Progenitor cell of endocrine pancreas (in vitro differentiated cells): ENCODE results near the gene ZCCHC7. TPM values are rescaled to one million over a fixed set of nuclear protein-coding genes. Genes with fewer than 3 reads are reported as not detected.
"Not testable (repeated sequence)": the region's sequence is repeated elsewhere in the genome, so short reads cannot be mapped to it uniquely, and the experiment has no call there.

Experiments
- DNase-seq: peaks from one replicate; pipeline ENCODE4 v3.0.0; 2021; ENCODE audit warnings: low spot score; ENCODE audit not compliant: unreplicated experiment
- H3K27ac Mint-ChIP-seq: 2 replicates; pipeline ENCODE4 v1.8.0; 2021; ENCODE audit warnings: mild to moderate bottlenecking, moderate library complexity, mixed read lengths
- H3K27me3 Mint-ChIP-seq: 2 replicates; pipeline ENCODE4 v1.8.0; 2021; ENCODE audit warnings: mixed read lengths
- H3K36me3 Mint-ChIP-seq: 2 replicates; pipeline ENCODE4 v1.8.0; 2022; ENCODE audit warnings: mixed read lengths; ENCODE audit not compliant: insufficient read depth
- H3K4me1 Mint-ChIP-seq: 2 replicates; pipeline ENCODE4 v1.8.0; 2021; ENCODE audit warnings: low read depth, mixed read lengths
- H3K4me3 Mint-ChIP-seq: 2 replicates; pipeline ENCODE4 v1.8.0; 2021; ENCODE audit warnings: low read depth, mild to moderate bottlenecking, moderate library complexity, mixed read lengths
- H3K9me3 Mint-ChIP-seq: 2 replicates; pipeline ENCODE4 v1.8.0; 2021; ENCODE audit warnings: low read depth, mixed read lengths
- total RNA-seq: library from RNA; stranded (reverse); gene quantifications from 2 replicates; pipeline ENCODE4 v1.2.1, GENCODE V29; 2021
- TF ChIP-seq, protein P1 (sequence below): fragments of 200-600 bp; sonication (generic); IDR thresholded peaks from one replicate; pipeline ENCODE4 v1.5.0; 2021; ENCODE audit warnings: antibody characterized with exemption, mild to moderate bottlenecking; ENCODE audit not compliant: unreplicated experiment

Gene ZCCHC7
- total RNA-seq, 1 donor from 2014 or later: 16.6 TPM

DNA sequence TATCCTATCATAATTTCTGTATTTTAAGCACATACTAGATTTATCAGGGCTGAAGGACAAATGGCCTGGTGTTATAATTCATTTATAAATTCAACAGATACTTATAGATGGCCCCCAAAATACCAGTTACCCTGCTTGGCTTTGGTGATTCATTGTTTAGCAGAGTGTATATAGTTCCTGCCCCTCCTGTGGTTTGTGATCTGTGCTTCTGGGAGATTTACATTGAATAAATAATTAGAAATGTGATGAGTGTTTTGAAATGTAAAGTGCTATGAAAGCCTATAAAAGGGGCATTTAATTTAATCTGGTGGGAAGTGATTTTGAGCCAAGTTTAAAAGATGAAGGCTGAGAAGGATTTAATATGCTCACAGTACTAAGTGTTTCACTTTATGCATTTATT is 36.7 kb upstream of the ZCCHC7 start:
- Mint-ChIP-seq H3K4me1 (peaks cover 8% of the 10 kb centered on the region), H3K27ac (no peak overlapping the region), H3K9me3 (no peaks in the 10 kb centered on the region), H3K36me3 (peaks cover 5% of the 10 kb centered on the region), H3K27me3 (no peaks in the 10 kb centered on the region), H3K4me3 (no peak overlapping the region)
- TF ChIP-seq, protein P1, sequence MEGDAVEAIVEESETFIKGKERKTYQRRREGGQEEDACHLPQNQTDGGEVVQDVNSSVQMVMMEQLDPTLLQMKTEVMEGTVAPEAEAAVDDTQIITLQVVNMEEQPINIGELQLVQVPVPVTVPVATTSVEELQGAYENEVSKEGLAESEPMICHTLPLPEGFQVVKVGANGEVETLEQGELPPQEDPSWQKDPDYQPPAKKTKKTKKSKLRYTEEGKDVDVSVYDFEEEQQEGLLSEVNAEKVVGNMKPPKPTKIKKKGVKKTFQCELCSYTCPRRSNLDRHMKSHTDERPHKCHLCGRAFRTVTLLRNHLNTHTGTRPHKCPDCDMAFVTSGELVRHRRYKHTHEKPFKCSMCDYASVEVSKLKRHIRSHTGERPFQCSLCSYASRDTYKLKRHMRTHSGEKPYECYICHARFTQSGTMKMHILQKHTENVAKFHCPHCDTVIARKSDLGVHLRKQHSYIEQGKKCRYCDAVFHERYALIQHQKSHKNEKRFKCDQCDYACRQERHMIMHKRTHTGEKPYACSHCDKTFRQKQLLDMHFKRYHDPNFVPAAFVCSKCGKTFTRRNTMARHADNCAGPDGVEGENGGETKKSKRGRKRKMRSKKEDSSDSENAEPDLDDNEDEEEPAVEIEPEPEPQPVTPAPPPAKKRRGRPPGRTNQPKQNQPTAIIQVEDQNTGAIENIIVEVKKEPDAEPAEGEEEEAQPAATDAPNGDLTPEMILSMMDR: no peak
- no peak for DNase-seq

DNA sequence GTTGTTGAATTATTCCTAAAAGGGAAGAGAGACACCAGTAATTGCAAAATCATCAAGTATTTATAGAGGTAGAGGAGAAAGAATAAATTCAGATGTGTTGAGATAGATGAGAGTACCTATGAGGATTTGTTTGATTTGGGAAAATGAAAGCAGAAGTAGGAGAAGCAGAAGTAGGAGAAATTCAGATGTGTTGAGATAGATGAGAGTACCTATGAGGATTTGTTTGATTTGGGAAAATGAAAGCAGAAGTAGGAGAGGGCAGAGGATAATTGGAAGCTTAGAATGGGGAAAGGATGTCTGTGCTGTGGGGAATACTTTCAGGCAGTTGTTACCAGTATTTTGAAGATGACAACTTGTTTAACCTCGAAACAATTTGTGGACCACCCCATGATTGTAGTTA is 35.1 kb upstream of the ZCCHC7 start:
- no peak for DNase-seq
- TF ChIP-seq, protein P1: no peak
- peaks cover 8% of the 10 kb centered on the region for H3K4me1 Mint-ChIP-seq
- no peak overlapping the region for H3K4me3 Mint-ChIP-seq
- no peaks in the 10 kb centered on the region for H3K9me3 Mint-ChIP-seq
- no peaks in the 10 kb centered on the region for H3K27me3 Mint-ChIP-seq
- H3K27ac Mint-ChIP-seq: no peak overlapping the region
- H3K36me3 Mint-ChIP-seq: peaks cover 3% of the 10 kb centered on the region

DNA sequence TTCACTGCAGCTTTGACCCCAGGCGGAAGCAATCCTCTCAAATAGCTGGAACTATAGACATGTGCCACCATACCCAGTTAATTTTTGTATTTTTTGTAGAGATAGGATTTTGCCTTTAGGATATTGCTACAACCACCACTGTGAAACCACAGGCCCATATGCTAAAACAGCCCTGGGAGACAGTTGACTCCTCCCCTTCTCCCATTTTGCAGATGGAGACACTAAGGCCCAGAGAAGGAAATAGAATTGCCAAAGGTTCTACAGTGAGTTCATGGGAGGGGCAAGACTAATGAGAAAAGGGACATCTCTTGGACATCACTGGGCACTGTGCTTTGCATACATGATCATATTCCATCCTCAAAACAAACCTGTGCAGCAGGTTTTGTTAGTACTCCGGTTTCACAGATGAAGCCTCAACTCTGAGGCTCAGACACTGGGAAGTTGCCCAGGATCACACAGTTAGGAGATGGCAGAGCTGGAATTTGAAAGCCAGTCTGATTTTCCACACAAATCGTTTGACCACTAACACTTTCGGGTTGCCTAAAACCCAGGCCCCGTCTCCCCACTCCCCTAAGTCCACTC is 27.6 kb upstream of the ZCCHC7 start:
- H3K36me3 Mint-ChIP-seq, DNase-seq, H3K27me3 Mint-ChIP-seq, H3K27ac Mint-ChIP-seq, H3K9me3 Mint-ChIP-seq, H3K4me1 Mint-ChIP-seq, H3K4me3 Mint-ChIP-seq: not testable (repeated sequence)

DNA sequence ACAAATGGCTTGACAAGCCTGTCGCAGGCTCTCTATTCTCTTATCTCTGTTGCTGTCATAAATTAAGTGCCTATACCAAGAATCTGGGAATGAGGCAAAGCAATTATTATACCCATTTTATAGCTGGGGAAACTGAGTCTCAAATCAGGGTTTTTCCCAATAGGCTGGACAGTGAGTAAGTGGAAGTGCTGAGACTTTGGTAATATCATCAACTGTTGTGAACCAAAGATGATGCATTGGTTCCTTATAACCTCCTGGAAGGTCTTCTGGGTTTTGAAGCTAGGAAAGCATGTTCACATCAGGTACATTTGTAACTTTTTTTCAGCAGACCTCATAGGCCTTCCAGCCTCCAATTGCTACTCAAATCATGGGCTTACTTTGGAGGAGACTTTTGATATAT is 25.6 kb upstream of the ZCCHC7 start:
- Mint-ChIP-seq H3K36me3 (no peaks in the 10 kb centered on the region), H3K4me1 (no peaks in the 10 kb centered on the region), H3K27me3 (no peaks in the 10 kb centered on the region), H3K4me3 (no peak overlapping the region), H3K9me3 (no peaks in the 10 kb centered on the region), H3K27ac (no peak overlapping the region)
- TF ChIP-seq, protein P1: no peak
- no peak for DNase-seq

DNA sequence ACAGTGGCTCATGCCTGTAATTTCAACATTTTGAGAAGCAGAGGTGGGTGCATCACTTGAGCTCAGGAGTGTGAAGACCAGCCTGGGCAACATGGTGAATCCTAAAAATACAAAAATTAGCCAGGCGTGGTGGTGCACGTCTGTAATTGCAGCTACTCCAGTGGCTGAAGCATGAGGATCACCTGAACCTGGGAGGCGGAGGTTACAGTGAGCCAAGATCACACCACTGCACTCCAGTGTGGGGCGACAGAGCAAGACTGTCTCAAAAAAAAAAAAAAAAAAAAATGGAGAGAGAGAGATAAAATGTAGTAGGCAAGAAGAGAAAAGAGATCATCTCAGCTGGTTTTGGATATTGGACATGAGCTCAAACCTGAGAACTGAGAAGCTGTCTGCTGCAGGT is 23.7 kb upstream of the ZCCHC7 start:
- H3K4me3 Mint-ChIP-seq: no peak overlapping the region
- H3K36me3 Mint-ChIP-seq: no peaks in the 10 kb centered on the region
- H3K4me1 Mint-ChIP-seq: no peaks in the 10 kb centered on the region
- no peaks in the 10 kb centered on the region for H3K9me3 Mint-ChIP-seq
- TF ChIP-seq, protein P1: no peak
- DNase-seq: no peak
- no peak overlapping the region for H3K27ac Mint-ChIP-seq
- no peaks in the 10 kb centered on the region for H3K27me3 Mint-ChIP-seq

DNA sequence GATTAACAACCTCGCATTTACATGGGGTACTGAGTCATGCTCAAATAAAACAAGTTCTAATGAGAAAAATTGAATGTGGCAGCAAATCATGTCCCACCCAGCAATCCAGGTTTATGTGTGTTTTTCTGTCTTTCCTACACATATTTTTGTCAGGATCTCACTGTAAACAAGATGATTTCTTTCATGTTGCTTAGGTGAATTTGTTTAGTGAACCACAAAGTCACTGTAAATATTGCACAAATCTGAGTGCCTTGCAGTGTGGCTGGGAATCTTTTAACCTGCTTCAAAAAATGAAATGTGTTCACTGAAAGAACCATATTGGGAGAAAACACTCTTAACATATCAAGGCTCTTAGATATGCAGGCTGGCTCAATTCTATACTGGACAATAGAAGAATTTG is 23.1 kb upstream of the ZCCHC7 start:
- Mint-ChIP-seq H3K4me3 (no peak overlapping the region), H3K27me3 (peaks cover under 1% of the 10 kb centered on the region), H3K9me3 (no peaks in the 10 kb centered on the region), H3K36me3 (no peaks in the 10 kb centered on the region), H3K4me1 (no peaks in the 10 kb centered on the region), H3K27ac (no peak overlapping the region)
- no peak for DNase-seq
- TF ChIP-seq, protein P1: no peak
